Nasal cavity respiratory epithelium epithelial cell of viscerocranial mucosa (primary cell): Measurements from ENCODE around the gene MED13. TPM values are rescaled to one million over a fixed set of nuclear protein-coding genes. Genes with fewer than 3 reads are reported as not detected.

ENCODE experiments used
- total RNA-seq: library from RNA; depleted of rRNA; stranded (reverse); fragments of >200 nt; gene quantifications from 2 replicates; pipeline ENCODE4 v1.2.3, GENCODE V29; 2014

MED13 gene
- 45.8 and 75.0 TPM in 2 replicates for total RNA-seq

GRCh38 chr17:62064791-62065563 lies at the start of gene MED13:
MED13 (minus strand) TSS chr17:62065278; CDS start chr17:62065205, 73 bp downstream.

GRCh38 chr17:61927208-61928100 lies 137.6 kb downstream of the MED13 start, which contains the start of gene INTS2:
INTS2 (minus strand) TSS chr17:61927982; CDS start chr17:61926644, 1,338 bp downstream.

Other genes with a start within 250 kb of the MED13 start
- gene BRIP1, start 201.8 kb downstream of the MED13 start, total RNA-seq = 3.1 TPM in 2 replicates
- gene INTS2, start 137.3 kb downstream of the MED13 start, total RNA-seq = 19.8 and 24.6 TPM in 2 replicates